HG03064 (cell line): ENCODE data around the gene TAF4.
"Not testable (repeated sequence)": the region's sequence is repeated elsewhere in the genome, so short reads cannot be mapped to it uniquely, and the experiment has no call there.

Experiments used
- ATAC-seq: cut with Tn5 transposase; IDR thresholded peaks from one replicate; pipeline ENCODE4 v1.9.1; 2021; ENCODE audit warnings: low read depth; ENCODE audit not compliant: unreplicated experiment

TAF4 gene

GRCh38 chr20:61981691-61982090 lies 84.0 kb downstream of the TAF4 start:
- ATAC-seq, result not testable (repeated sequence)

- no peak for ATAC-seq
These were observed 84.8 kb downstream of the TAF4 start for GRCh38 chr20:61980647-61981583.

GRCh38 chr20:61979701-61980635 lies 85.7 kb downstream of the TAF4 start:
- ATAC-seq, result no peak

DNA sequence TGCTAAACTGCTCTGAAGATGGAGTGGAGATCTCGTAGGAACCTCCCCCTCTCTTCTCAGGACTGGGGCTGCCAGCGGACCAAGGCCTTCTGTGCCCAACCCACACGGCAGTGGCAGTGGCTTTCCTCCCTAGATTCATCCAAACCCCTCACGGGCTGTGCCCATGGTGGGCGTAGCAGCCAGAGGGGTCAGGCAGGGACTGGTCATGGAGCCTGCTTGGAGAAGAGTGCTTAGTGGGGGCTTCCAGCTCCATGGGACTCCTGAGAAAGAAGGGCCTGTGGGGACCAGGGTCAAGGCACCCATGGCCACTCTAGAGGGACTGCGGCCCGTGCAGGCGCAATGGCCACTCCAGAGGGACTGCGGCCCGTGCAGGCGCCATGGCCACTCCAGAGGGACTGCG lies 86.6 kb downstream of the TAF4 start:
- ATAC-seq, result no peak

DNA sequence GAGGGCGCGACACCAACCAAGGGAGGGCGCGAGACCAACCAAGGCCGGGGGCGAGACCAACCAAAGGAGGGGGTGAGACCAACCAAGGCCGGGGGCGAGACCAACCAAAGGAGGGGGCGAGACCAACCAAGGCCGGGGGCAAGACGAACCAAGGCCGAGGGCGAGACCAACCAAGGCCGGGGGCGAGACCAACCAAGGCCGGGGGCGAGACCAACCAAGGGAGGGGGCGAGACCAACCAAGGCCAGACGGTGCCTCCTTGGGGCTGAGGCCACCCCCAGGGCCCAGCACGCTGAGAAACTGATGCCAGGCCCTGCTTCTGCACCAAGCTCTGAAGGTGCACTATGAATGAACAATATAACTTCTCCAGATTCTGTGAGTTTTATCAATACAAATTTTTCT lies 87.2 kb downstream of the TAF4 start:
- no peak for ATAC-seq

DNA sequence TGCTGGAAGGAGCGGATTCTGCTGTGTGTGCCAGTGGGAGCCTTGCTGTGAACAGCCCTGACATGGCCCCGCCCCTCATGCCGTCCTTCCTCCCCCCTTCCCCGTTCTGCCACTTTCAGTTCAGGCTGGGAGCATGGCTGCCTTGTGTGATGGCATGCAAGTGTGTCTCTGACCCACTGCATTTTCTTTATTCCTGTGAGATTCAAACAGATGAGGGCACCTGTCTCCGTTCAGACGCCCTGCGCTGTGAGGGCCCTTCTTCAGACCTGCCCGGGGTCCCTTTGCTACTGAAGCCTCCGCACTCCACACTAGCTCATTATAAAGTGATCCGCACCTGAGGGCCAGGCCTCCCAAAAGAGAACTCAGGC lies 88.3 kb downstream of the TAF4 start:
- ATAC-seq, result no peak

DNA sequence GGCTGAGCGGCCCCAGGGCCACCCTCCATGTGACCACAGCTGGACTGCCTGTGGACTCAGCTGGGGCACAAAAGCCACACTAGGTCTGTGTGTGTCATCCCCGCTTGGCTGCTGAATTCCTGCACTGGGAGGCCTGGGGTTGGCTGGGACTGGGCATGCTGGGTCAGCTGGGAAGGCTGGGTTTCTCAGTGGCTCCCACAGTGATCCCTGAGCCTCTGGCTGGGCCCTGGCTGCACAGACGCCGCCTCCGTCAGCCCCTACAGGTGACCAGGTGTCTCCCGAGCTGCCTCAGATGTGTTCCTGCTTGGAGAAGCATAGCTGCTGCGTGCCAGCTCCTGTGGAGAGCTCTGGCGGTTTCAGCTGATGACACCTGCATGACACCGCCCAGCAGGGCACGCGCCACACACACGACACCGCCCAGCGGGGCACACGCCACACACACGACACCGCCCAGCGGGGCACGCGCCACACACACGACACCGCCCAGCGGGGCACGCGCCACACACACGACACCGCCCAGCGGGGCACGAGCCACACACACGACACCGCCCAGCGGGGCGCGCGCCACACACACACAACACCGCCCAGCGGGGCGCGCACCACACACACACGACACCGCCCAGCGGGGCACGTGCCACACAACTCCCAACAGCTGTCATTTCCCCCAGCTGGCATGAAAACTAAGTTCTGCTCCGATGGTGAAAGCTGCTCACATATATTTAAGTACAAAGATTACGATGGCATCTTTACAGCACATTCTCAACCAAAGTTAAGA lies 88.8 kb downstream of the TAF4 start:
- ATAC-seq, result no peak

- ATAC-seq, result no peak
These were observed 89.4 kb downstream of the TAF4 start for GRCh38 chr20:61976263-61976643.

DNA sequence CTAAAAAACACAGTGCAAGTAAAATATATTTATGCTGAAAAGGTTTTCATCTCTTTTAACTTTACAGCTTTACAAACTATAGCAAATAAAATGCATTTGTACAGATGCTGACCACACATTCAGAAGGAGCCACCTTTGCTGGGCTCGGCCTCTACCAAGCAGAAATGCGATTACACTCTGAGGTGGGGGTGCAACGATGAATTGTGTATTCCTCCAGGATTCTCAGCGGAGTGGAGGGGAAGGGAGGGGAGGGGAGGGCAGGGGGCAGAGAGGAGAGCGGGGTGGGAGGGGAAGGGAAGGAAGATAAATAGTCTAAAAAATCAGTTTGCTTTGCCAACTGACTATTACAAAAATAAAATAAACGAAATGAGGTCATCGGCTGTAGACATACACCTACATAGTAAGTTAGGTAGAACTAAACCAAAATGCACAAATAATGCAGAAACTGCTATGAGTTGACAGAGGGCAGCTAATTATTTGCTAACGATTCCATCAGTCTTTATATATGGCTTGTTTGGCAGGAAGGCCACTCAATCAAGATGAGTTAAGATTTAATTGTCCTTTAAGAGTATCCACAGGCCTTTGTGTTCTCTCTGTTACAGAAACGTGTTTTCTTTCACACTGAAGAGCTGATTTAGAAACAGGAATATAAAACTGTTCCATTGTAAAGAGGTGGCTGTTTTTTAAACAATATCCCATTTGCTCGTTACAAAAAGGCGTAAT lies 90.1 kb downstream of the TAF4 start:
- ATAC-seq, result no peak

DNA sequence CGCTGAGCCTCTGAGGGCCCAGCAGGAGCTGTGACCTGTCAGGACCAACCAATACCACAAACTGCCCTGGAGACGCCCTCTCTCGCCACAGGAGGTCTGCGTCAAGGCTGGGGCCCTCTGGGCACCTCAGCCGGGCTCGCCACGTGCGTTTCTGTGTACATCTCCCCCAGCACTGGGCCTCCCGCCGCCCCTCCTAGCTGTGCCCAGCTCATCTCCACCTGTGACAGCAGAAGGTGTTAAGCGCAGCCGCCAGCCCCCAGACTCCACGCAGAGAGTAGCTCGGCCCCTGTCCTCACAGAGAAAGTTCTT lies 91.4 kb downstream of the TAF4 start:
- ATAC-seq, result no peak

DNA sequence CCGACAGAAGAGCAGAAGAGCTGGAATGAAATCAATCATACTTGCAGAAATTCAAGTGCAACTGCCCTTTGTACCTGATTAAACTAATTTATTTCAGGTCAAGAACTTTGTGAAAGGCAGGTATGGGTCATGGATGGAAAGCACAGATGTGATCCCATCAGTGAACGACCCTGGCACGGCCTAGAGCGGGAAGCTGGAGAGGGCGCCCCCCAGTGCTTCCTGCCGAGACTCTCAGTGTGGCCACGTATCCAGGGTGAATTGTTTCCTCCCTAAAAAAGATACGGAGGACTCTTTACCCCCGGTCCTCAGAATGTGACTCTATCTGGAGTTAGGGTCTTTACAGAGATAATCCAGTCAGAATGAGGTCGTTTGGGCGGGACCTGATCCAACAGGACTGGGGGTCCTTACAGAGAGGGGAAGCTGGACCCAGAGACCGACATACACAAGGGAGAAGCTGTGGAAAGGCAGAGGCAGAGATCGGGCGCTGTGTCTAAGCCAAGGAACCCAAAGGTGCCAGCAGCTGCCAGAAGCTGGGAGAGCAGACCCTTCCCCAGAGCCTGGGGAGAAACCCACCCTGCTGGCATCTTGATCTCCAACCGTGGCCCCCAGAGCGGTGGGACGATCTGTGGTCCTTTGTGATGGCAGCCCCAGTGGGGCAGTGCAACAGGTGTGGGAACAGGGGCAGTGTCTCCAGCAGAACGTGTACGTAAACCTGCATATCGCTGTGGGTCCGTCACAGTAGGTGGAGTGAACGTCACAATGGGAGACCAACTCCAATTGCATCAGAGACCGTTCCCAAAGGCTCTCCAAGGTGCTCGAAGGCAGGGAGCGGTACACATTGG lies 91.9 kb downstream of the TAF4 start:
- ATAC-seq, result no peak

DNA sequence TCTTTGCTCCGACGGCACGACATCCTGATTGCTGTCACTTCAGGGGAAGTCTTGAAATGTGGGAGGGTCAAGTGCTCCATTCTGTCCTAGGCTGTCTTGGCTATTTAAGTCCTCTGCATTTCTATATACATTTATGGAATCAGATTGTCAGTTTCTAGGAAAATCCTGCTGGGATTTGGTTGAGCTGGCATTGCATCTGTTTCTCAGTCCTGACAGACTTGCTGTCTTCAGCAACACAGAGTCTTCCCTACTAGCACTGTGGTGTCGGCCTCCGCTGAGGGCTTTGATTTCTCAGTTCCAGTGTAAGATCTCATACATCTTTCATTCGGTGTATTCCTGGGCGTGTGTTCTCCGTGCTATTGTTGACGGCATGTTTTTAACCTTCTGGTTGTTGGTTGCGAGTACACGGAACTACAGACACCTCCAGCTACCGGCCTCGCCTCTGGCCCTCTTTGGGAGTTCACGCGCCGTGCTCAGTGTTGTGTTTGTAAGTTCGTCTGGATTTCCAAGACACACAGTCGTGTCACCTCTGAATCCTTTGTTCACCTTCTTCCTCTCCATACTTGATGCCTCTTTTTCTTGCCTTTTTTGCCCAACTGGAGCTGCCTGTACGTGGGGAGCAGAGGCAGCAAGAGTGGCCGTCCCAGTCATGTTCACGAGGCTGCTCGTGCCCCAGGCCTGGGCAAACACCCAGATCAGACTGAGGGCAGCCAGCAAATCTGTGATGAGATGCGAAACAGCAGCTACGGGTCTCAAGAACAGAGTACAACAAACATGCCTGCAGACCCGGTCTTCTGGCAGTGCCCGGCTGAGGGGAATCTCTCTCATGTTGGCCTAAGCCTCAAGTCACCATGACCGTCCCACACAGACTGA lies 92.8 kb downstream of the TAF4 start:
- ATAC-seq, result no peak

DNA sequence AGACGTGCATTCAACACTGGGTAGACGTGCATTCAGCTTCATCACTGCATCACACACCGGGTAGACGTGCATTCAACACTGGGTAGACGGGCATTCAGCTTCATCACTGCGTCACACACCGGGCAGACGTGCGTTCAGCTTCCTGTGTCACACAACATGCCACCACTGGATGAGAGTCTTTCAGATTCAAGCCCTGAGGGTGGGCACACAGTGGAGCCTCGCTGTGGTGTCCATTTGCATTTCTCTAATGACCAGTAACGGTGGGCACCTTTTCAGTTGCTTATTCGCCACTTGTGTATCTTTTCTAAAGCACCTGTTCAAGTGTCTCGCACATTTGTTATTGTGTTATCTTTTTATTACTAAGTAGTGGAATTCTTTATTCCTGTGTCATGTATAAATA lies 94.1 kb downstream of the TAF4 start:
- ATAC-seq, result not testable (repeated sequence)

DNA sequence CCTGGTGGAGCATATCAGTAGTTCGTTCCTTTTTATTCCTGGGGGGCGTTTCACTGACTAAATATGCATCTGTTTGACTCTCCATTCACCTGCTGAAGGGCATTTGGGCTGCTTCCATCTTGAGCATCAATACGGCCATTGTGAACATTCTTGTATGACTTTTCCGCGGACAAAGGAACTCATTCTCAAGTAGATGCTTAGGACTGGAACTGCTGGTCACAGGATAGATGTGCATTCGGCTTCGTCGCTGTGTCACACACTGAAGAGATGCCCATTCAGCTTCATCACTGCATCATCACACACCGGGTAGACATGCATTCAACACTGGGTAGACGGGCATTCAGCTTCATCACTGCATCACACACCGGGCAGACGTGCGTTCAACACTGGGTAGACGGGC lies 95.3 kb downstream of the TAF4 start:
- ATAC-seq, result no peak

DNA sequence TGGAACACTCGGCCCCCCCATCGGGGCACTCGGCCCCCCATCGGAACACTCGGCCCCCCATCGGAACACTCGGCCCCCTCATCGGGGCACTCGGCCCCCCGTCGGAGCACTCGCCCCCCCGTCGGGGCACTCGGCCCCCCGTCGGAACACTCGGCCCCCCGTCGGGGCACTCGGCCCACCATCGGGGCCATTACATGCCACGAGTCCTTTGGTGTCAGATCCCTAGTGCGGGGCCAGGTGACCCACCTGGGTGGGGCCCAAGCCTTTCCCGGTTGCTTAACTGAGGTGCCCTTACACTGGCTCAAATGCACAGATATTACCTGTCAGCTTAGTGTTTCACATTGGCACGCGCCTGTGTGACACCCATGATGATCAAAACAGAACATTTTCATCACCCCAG lies 95.9 kb downstream of the TAF4 start:
- no peak for ATAC-seq

DNA sequence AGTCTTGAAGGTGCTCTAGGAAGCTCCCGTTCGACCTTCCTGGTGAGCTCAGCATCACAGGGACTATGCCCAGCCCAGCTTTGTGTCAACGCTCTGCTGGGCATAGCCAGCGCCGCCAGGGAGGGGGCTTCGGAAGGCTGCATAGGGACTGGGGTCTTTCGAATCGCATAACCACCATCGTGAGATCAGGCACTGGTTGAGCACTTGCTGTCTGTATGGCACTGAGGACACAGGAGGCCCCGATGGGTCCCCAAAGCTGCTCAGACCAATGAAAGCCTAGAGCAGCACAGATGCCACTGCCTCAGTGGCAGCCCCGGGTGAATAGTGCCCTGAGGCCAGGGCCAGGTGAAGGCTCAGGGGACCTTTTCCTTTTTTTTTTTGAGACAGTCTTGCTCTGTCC lies 96.7 kb downstream of the TAF4 start:
- no peak for ATAC-seq

- ATAC-seq, result no peak
These were observed 97.5 kb downstream of the TAF4 start for GRCh38 chr20:61968036-61968810.

- ATAC-seq, result no peak
These were observed 98.4 kb downstream of the TAF4 start for GRCh38 chr20:61967300-61967699.
